ENCODE data around the gene ZNF488. TPM values are rescaled to one million over a fixed set of nuclear protein-coding genes. Genes with fewer than 3 reads are reported as not detected.

The ZNF488 gene
- total RNA-seq, 1 donor from 2014 or later: 0.41 TPM

GRCh38 chr10:47421057-47421952, 37.2 kb upstream of the ZNF488 start:
- Mint-ChIP-seq H3K27ac (ENCODE audit: unreplicated experiment) (no peak overlapping the region), H3K9me3 (ENCODE audit: unreplicated experiment) (no peaks in the 10 kb centered on the region), H3K27me3 (ENCODE audit: unreplicated experiment) (peaks cover 4% of the 10 kb centered on the region), H3K4me1 (ENCODE audit: unreplicated experiment) (no peaks in the 10 kb centered on the region), H3K36me3 (ENCODE audit: low read depth, unreplicated experiment) (no peaks in the 10 kb centered on the region), H3K4me3 (ENCODE audit: unreplicated experiment) (no peak overlapping the region)
- TF ChIP-seq CTCF (IDR thresholded peaks at IDR 0.05; ENCODE audit: unreplicated experiment): no peak
- DNase-seq (ENCODE audit: low spot score): no peak

- H3K36me3 Mint-ChIP-seq (ENCODE audit: low read depth, unreplicated experiment): no peaks in the 10 kb centered on the region
- H3K27ac Mint-ChIP-seq (ENCODE audit: unreplicated experiment): no peak overlapping the region
- H3K9me3 Mint-ChIP-seq (ENCODE audit: unreplicated experiment): no peaks in the 10 kb centered on the region
- no peak for DNase-seq (ENCODE audit: low spot score)
- peaks cover 4% of the 10 kb centered on the region for H3K27me3 Mint-ChIP-seq (ENCODE audit: unreplicated experiment)
- no peak for TF ChIP-seq CTCF (IDR thresholded peaks at IDR 0.05; ENCODE audit: unreplicated experiment)
- no peak overlapping the region for H3K4me3 Mint-ChIP-seq (ENCODE audit: unreplicated experiment)
- H3K4me1 Mint-ChIP-seq (ENCODE audit: unreplicated experiment): no peaks in the 10 kb centered on the region
Measured at GRCh38 chr10:47420305-47421056, 36.4 kb upstream of the ZNF488 start.

- no peak for TF ChIP-seq CTCF (IDR thresholded peaks at IDR 0.05; ENCODE audit: unreplicated experiment)
- Mint-ChIP-seq H3K27ac (ENCODE audit: unreplicated experiment) (no peak overlapping the region), H3K4me1 (ENCODE audit: unreplicated experiment) (no peaks in the 10 kb centered on the region), H3K9me3 (ENCODE audit: unreplicated experiment) (no peaks in the 10 kb centered on the region), H3K36me3 (ENCODE audit: low read depth, unreplicated experiment) (no peaks in the 10 kb centered on the region), H3K27me3 (ENCODE audit: unreplicated experiment) (peaks cover 4% of the 10 kb centered on the region), H3K4me3 (ENCODE audit: unreplicated experiment) (no peak overlapping the region)
- DNase-seq (ENCODE audit: low spot score): no peak
Measured at GRCh38 chr10:47419421-47419820, 35.3 kb upstream of the ZNF488 start.

- Mint-ChIP-seq H3K27ac (ENCODE audit: unreplicated experiment) (no peak overlapping the region), H3K4me1 (ENCODE audit: unreplicated experiment) (no peaks in the 10 kb centered on the region)
- no peak for DNase-seq (ENCODE audit: low spot score)
Measured at GRCh38 chr10:47418966-47419365, 34.9 kb upstream of the ZNF488 start.

More at GRCh38 chr10:47418966-47419365, 34.9 kb upstream of the ZNF488 start:
- Mint-ChIP-seq H3K27me3 (ENCODE audit: unreplicated experiment) (peaks cover 5% of the 10 kb centered on the region), H3K36me3 (ENCODE audit: low read depth, unreplicated experiment) (no peaks in the 10 kb centered on the region), H3K4me3 (ENCODE audit: unreplicated experiment) (no peak overlapping the region), H3K9me3 (ENCODE audit: unreplicated experiment) (no peaks in the 10 kb centered on the region)
- TF ChIP-seq CTCF (IDR thresholded peaks at IDR 0.05; ENCODE audit: unreplicated experiment): no peak

Data from endothelial cell (in vitro differentiated cells).